ENCODE data around the gene HHEX.
"Not testable (repeated sequence)": the region's sequence is repeated elsewhere in the genome, so short reads cannot be mapped to it uniquely, and the experiment has no call there.

Gene HHEX

DNA sequence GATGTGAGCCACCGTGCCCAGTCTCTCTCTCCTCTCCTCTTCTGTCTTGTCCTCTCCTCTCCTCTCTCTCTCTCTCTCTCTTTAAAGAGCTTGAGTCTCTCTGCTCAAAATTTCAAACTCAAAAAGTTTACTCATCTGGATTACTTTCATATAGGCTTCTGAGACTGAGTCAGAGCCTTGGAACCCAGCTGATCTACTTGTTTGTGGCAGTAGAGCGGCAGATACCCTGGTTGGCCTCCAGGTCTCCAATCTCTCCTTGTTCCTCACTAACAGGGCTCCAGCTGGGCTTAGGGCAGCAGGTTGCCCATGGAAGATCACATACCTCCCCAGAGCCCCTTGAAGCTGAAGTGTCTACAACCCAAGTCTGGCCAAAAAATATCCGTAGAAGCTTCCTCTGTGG, 51.0 kb downstream of the HHEX start:
- no peak for DNase-seq

DNA sequence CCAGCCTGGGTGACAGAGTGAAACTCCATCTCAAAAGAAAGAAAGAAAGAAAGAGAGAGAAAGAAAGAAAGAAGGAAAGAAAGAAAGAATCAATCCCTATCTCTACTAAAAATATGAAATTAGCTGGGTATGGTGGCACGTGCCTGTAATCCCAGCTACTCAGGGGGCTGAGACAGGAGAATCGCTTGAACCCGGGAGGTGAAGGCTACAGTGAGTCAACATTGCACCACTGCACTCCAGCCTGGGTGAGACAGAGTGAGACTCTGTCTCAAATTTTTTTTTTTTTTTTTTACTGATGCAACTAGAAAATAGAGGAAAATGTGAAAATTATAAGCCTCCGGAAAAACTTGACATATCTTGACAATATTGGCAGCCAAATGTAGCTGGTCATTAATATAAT, 52.0 kb downstream of the HHEX start:
- not testable (repeated sequence) for DNase-seq

GRCh38 chr10:92742331-92743228, 52.8 kb downstream of the HHEX start:
- DNase-seq = no peak
